Endothelial cell of umbilical vein (primary cell): ENCODE measurements around the gene DDX55.

Experiments
- CTCF ChIP-seq, 2 donors: IDR thresholded peaks; 1 replicate in 1 of 2; 2 replicates in 1 of 2; pipeline ENCODE4 v1.5.1; 2011; ENCODE audit warnings: low read length in 2 of 2, mild to moderate bottlenecking in 2 of 2, moderate library complexity in 2 of 2, control low read depth in 1 of 2, inconsistent platforms in 1 of 2, low read depth in 1 of 2; ENCODE audit not compliant: insufficient read depth in 1 of 2; ENCODE audit errors: extremely low read depth in 1 of 2
- EZH2 ChIP-seq: IDR thresholded peaks from 2 replicates; pipeline ENCODE4 v1.6.1; 2012; ENCODE audit warnings: borderline replicate concordance, low read depth, mild to moderate bottlenecking, moderate library complexity, low read length, inconsistent platforms; ENCODE audit not compliant: severe bottlenecking
- FOS ChIP-seq: IDR thresholded peaks from 2 replicates; pipeline ENCODE4 v1.6.1; 2011; ENCODE audit warnings: mild to moderate bottlenecking, low read length, moderate library complexity, borderline replicate concordance; ENCODE audit not compliant: insufficient read depth
- GATA2 ChIP-seq: IDR thresholded peaks from 2 replicates; pipeline ENCODE4 v1.7.0; 2011; ENCODE audit warnings: low read depth, mild to moderate bottlenecking, moderate library complexity, mixed read lengths, low read length; ENCODE audit not compliant: insufficient read length, insufficient read depth
- JUN ChIP-seq: IDR thresholded peaks from 2 replicates; pipeline ENCODE4 v1.6.1; 2011; ENCODE audit warnings: borderline replicate concordance, low read depth; ENCODE audit not compliant: insufficient read length, insufficient read depth
- MAX ChIP-seq: IDR thresholded peaks from 2 replicates; pipeline ENCODE4 v1.6.1; 2011; ENCODE audit not compliant: insufficient read depth, insufficient read length
- MYC ChIP-seq: IDR thresholded peaks from one replicate; pipeline ENCODE4 v1.6.1; 2011; ENCODE audit warnings: mild to moderate bottlenecking, low read depth, low read length
- POLR2A ChIP-seq: IDR thresholded peaks from 2 replicates; pipeline ENCODE4 v1.6.1; 2012; ENCODE audit warnings: low read depth, mild to moderate bottlenecking, control low read depth, low read length
- POLR2AphosphoS5 ChIP-seq: IDR thresholded peaks from 2 replicates; pipeline ENCODE4 v1.6.1; 2012; ENCODE audit warnings: low read depth, mild to moderate bottlenecking, control low read depth, low read length, moderate library complexity; ENCODE audit not compliant: insufficient read depth

GRCh38 chr12:123597100-123597499, 4.8 kb upstream of the DDX55 start:
- no peak for TF ChIP-seq CTCF (IDR thresholded peaks at IDR 0.05; ENCODE audit: extremely low read depth in 1 of 2, insufficient read depth in 1 of 2, low read depth in 1 of 2, low read length in 2 of 2)
- no peak for TF ChIP-seq POLR2AphosphoS5
- no peak for TF ChIP-seq POLR2A
- TF ChIP-seq MAX: no peak
- no peak for TF ChIP-seq MYC
- no peak for TF ChIP-seq JUN
- TF ChIP-seq EZH2: no peak
- TF ChIP-seq FOS: no peak
- no peak for TF ChIP-seq GATA2
